ENCODE data around the gene SIX1. TPM values are rescaled to one million over a fixed set of nuclear protein-coding genes. Genes with fewer than 3 reads are reported as not detected.

The SIX1 gene
- total RNA-seq, 2 donors from 2014 or later, result not detected

DNA sequence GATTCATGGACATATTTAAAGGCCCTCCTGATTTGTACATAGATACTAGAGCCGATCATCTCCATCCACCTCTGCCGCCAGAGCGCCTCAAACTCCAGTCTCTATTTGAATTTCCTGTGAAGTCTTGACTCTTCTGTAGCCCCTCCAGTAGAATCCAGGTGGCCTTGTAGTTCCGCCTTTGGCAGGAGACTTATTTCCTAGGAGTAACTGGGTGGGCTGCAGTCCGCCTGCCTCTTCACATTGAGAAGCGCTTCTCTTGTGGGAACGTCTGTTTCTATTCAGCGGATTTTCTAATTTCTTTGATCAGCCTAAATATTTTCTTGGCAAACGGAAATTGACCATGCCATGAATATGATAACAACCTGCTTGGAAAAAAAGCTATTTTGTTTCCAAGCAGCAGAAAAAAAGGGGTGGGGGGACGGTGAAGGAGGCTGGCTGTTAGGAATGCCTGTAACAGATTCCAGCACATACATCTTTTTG lies 9.0 kb upstream of the SIX1 start:
- H3K27ac ChIP-seq, result no peak overlapping the region
- H3K9me3 ChIP-seq, result no peaks in the 10 kb centered on the region
- H3K4me1 ChIP-seq, result peaks cover 0 to 20% of the 10 kb centered on the region in 2 donors
- no peaks in the 10 kb centered on the region for H3K36me3 ChIP-seq
- no peak for DNase-seq (ENCODE audit: low spot score)
- TF ChIP-seq, protein P1, sequence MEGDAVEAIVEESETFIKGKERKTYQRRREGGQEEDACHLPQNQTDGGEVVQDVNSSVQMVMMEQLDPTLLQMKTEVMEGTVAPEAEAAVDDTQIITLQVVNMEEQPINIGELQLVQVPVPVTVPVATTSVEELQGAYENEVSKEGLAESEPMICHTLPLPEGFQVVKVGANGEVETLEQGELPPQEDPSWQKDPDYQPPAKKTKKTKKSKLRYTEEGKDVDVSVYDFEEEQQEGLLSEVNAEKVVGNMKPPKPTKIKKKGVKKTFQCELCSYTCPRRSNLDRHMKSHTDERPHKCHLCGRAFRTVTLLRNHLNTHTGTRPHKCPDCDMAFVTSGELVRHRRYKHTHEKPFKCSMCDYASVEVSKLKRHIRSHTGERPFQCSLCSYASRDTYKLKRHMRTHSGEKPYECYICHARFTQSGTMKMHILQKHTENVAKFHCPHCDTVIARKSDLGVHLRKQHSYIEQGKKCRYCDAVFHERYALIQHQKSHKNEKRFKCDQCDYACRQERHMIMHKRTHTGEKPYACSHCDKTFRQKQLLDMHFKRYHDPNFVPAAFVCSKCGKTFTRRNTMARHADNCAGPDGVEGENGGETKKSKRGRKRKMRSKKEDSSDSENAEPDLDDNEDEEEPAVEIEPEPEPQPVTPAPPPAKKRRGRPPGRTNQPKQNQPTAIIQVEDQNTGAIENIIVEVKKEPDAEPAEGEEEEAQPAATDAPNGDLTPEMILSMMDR (IDR thresholded peaks at IDR 0.05), result no peak
- peaks cover 26 to 33% of the 10 kb centered on the region in 2 donors for H3K27me3 ChIP-seq
- no peak overlapping the region for H3K4me3 ChIP-seq

DNA sequence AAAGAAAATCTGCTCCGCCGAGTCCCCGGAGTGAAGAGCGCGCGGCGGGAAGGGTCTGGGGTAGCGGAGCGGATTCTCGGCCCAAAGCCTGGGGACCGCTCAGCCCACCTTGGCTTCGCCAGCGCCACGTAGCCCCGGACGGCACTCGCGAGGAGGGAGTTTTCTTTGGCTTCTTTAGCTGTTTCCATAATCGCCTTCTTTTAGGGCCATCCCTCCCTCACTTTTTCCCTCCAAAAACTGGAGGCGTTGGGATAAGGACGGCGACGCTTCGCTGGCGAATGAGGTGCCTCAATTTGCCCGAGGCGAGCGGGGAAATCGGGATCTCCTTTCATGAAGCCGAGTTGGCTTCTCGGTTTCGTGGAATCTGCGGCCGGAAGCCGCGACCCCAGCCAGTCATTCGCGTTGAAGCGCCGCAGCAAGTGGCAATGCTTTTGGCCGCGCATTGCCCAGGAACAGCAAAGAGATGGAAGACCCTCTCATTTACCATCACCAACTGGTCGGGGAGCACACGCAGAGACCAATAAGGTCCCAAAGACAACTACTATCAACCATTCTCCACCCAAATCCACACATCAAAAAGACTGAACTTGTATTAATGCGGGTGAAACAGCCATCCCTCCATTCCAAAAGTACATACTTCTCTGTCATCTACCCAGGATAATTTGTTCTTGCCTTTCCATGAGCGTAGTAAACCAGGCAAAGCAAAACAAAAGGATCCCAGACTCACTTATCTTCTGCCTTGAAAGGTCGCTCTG lies 8.4 kb upstream of the SIX1 start:
- no peak for DNase-seq (ENCODE audit: low spot score)
- peaks cover 32 to 40% of the 10 kb centered on the region in 2 donors for H3K27me3 ChIP-seq
- no peaks in the 10 kb centered on the region for H3K36me3 ChIP-seq
- peak overlapping the region; percentile 47 to 63 for H3K4me3 ChIP-seq
- TF ChIP-seq, protein P1 (IDR thresholded peaks at IDR 0.05), result no peak
- H3K27ac ChIP-seq, result no peak overlapping the region
- no peaks in the 10 kb centered on the region for H3K9me3 ChIP-seq
- H3K4me1 ChIP-seq, result peaks cover 0 to 26% of the 10 kb centered on the region in 2 donors

DNA sequence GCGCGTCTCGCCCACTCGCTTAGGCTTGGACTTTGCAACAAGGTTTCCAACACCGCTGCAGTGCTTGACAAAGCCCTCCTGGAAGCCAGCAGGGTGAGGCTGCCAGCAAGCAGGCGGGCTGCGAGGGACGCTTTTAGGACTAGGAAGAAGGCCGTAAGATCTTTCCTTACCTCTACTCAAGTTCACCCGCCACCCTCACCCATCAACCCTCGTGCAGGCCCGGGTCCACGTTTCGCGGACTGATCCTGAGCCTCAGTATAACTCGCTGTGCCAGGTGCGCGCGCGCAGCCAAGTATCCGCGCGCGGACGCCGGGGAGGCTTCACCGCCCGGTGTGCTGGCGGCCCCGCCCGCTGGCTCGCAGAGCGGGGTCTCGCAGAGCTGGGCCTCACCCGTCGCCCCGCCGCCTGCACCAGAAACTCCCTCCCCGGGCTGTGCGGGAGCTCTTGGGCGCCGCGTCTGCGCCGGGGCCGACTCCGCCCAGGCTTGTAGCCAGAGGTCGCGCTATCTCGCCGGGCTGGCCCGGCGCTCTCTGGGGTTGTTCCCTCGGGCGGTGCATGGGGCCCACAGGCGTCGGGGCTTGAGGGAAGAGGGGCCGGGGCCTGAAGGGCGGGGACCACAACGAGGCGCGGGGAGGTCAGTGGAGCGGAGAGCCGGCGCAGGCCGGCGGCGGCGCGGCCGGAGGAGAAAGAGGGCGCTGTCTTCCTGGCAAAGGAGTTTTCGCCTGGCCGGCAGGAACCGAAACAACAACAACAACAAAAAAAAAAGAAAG lies 7.6 kb upstream of the SIX1 start:
- Histone ChIP-seq H3K4me1 (peaks cover 0 to 34% of the 10 kb centered on the region in 2 donors), H3K4me3 (peak overlapping the region; percentile 47 to 63), H3K9me3 (no peaks in the 10 kb centered on the region), H3K36me3 (no peaks in the 10 kb centered on the region), H3K27ac (no peak overlapping the region), H3K27me3 (peaks cover 37 to 47% of the 10 kb centered on the region in 2 donors)
- TF ChIP-seq, protein P1 (IDR thresholded peaks at IDR 0.05), result peak in 1 of 2 donors; percentile 70
- DNase-seq (ENCODE audit: low spot score), result no peak

DNA sequence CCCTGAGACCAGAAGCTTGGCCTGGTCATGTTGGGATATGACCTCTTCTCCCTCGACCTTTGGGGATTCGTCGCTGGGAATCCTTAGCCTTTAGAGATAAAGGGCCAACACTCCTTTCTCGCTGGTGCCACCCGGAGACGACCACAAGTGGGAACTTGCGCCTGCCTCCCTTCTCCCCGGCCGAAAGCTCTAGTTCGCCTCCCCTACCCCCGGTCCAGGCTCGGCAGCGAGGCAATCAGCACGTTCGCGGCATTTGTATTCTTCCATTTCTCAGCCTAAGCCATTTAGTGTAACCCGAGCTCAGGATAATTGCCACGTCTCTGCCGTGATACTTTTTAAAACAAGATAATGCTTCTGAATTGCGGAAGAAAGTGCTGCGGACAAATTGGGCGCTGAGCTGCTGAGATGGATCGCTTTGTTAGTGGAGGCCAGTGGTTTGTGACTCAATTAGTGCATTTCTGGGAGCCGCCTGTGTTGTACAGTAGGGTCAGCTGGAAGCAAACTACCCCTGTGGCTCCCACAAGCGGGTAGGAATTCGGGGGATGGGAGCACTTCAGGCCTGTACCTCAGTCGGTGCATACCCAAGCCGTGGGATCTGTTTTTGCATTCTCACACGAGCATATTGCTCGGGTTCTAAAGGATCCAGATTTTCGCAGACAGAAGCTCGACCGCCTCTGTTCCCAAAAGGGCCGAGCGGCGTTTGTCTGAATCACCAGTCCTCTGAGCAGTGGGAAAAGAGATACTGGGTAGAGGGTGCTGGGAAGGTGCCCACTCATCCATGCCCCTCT lies 6.8 kb upstream of the SIX1 start:
- Histone ChIP-seq H3K4me1 (peaks cover 0 to 35% of the 10 kb centered on the region in 2 donors), H3K27ac (no peak overlapping the region), H3K27me3 (peaks cover 45 to 55% of the 10 kb centered on the region in 2 donors), H3K36me3 (no peaks in the 10 kb centered on the region), H3K9me3 (no peaks in the 10 kb centered on the region), H3K4me3 (peak overlapping the region; percentile 47 to 63)
- no peak for DNase-seq (ENCODE audit: low spot score)
- TF ChIP-seq, protein P1 (IDR thresholded peaks at IDR 0.05), result no peak

DNA sequence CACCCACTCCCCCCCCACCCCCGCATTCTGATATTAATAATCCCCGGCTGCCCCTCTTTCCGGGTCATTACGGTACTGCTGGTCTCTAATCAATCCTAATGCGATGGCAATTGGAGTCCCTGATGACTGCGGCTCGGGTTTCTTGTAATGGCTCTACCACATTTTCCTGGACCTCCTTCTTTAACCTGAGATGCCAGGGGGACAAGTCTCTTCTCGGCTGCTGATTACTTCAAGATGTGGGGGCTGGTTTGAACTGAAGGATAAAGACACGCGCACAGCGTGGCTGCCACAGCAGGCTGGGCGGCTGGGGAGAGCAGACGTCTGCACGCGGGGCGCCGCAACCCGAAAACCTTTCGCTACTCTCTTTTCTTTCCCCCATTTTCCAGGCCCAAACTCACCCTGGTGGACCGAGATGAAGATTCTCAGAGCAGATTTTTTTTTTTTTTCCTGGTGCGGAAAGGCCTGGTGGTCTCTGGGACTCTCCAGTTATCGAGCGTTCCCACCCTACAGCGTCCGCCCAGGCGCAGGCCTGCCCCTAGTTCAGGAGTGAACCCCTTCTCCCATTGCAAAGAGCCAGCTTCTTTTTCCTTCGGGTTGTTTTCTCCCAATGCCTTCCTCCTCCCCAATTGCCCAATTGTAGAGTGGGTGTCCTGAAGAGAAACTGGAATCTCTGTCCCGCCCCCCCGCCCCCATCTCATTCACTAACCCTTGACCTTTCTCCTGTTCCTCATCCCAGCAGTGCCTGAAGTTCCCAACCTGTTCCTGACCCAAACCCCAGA lies 6.0 kb upstream of the SIX1 start:
- Histone ChIP-seq H3K4me3 (no peak overlapping the region), H3K27ac (no peak overlapping the region), H3K9me3 (no peaks in the 10 kb centered on the region), H3K4me1 (peaks cover 0 to 35% of the 10 kb centered on the region in 2 donors), H3K36me3 (no peaks in the 10 kb centered on the region), H3K27me3 (peaks cover 47 to 62% of the 10 kb centered on the region in 2 donors)
- no peak for DNase-seq (ENCODE audit: low spot score)
- TF ChIP-seq, protein P1 (IDR thresholded peaks at IDR 0.05), result no peak

Measured in right atrium auricular region (tissue), 2 donors.